Posterior vena cava (tissue), 2 donors: ENCODE measurements around the gene SMPD2. TPM values are rescaled to one million over a fixed set of nuclear protein-coding genes. Genes with fewer than 3 reads are reported as not detected.

Source experiments
- DNase-seq: peaks from one replicate; pipeline ENCODE4 v3.0.0-alpha.2; 2020; ENCODE audit warnings: low spot score
- intact Hi-C, 2 donors: fragments of 100-400 bp; cut with DNase I; formaldehyde crosslinking; loops; one replicate each; pipeline versions ENCODE4 v1.14.1 to v1.14.2; 2022 to 2023
- long read RNA-seq, 2 donors: library from polyadenylated mRNA; unstranded; transcript quantifications; one replicate each; pipeline ENCODE4 v2.0.0, GENCODE V29; 2020 to 2021
- total RNA-seq, 2 donors: library from RNA; stranded (reverse); fragmentation: NEBNext Ultra II Directional; extraction: Animal tissue kit (Norgen Biotek cat#: 25700); gene quantifications; one replicate each; pipeline ENCODE4 v1.2.1, GENCODE V29; 2021
- donor health status: DM: yes; HTN: yes; CAD: no.
- donor health status: DM: yes; HTN: yes; CAD: no.

Gene SMPD2
- total RNA-seq = 1 to 10 TPM; 4.2 to 6.7 TPM
- long read RNA-seq, donor 1, partial matches to known transcripts = 0 of 6 reads
- long read RNA-seq, donor 1, other reads (novel, unspliced or antisense) = 3 of 6 reads
- long read RNA-seq, donor 2, transcript SMPD2-201 (10 exons, 1,645 nt) = major isoform, 29 of 44 reads
- long read RNA-seq, donor 2, partial matches to known transcripts = 0 of 44 reads
- long read RNA-seq, donor 2, other reads (novel, unspliced or antisense) = 15 of 44 reads

- peak; percentile 97 for DNase-seq
- intact Hi-C loops = no loop called here
Measured at GRCh38 chr6:109440331-109441068, at the start of gene SMPD2, which contains the start of gene PPIL6. TSS of gene SMPD2 (plus strand) at chr6:109440724. CDS start at chr6:109441122, 398 bp downstream. TSS of gene PPIL6 (minus strand) at chr6:109440628. CDS start at chr6:109440590, 38 bp downstream.

- intact Hi-C loops = no loop called here
- DNase-seq = no peak
Measured at GRCh38 chr6:109393157-109393885, 47.2 kb upstream of the SMPD2 start.

- no peak for DNase-seq
- intact Hi-C loops = no loop called here
Measured at GRCh38 chr6:109393886-109394281, 46.6 kb upstream of the SMPD2 start.

GRCh38 chr6:109396046-109396718 lies 44.3 kb upstream of the SMPD2 start:
- intact Hi-C loops = no loop called here

GRCh38 chr6:109397020-109397419 lies 43.5 kb upstream of the SMPD2 start:
- DNase-seq = no peak
- intact Hi-C loops = no loop called here

More at GRCh38 chr6:109396046-109396718, 44.3 kb upstream of the SMPD2 start:
- DNase-seq = no peak

DNA sequence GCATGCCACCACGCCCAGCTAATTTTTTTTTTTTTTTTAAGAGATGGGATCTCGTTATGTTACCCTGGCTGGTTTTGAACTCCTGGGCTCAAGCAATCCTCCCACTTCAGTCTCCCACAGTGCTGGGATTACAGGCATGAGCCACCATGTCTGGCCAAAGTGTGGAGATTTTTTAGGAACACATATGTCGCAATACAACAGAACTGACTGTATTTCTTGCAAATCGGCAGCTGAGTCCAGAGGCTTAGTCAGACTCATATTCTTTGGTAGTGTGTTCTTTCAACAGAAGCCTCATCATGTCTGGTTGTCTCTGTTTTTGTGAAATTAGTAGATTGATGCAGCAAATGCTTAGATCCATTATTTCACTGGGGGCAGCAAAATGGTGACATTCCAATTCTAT lies 34.3 kb upstream of the SMPD2 start:
- intact Hi-C loops = no loop called here
- no peak for DNase-seq

DNA sequence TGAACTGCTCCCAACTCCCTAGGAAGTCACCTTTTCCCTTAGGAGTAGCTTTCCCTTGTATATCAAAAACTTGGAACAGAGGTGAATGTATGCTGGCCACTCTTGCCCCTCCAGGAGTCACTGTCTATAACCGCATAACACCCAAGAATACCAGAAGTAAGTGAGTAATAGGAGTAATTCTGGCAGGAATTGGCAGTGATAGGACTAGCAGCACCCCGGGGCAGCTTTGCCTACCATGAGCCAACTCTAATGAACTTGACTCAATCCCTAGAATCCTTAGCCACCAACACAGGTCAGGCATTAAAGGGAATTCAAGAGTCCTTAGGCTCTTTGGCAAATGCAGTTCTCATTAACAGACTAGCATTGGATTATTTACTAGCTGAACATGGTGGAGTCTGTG lies 29.5 kb upstream of the SMPD2 start:
- intact Hi-C loops = no loop called here
- no peak for DNase-seq

DNA sequence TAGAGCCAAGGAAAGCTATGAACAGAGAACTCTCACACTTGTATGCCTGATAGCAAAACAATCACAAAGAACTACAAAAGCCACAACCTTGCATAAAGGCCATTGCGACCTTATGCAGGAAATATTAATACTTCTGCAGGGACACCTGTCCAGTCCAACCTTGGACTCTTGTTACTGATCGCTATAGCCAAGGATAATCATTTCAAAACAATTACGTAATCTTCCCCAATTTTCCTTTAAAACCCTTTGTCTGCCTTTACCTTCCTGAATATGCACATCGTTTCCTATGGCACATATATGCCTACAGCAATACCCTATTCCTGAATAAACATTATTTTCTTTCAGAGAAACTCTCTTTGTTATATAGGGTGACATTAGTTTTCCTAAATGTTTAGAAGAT lies 22.9 kb upstream of the SMPD2 start:
- DNase-seq = no peak
- intact Hi-C loops = no loop called here

DNA sequence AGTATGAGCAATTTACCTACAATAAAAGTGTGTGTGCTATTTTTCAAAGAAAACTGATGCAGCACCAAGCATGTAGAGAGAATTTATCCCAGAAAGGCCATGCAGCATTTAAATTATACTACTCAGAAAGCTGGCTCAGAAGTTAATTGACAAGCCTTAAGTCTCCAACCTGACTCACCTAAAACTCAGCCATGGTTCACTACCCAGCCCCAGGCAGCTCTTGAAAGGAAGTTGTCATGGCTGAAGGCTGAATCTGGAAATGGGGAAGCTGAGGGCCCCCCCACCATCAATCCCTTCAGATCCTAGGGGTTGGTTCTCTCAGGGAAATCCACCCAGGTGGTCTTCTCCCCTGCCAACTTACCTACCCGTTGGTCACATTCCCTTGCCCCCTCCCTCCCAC lies 19.8 kb upstream of the SMPD2 start:
- DNase-seq = no peak
- intact Hi-C loops = no loop called here

GRCh38 chr6:109421184-109421583 lies 19.3 kb upstream of the SMPD2 start:
- no peak for DNase-seq
- intact Hi-C loops = no loop called here

DNA sequence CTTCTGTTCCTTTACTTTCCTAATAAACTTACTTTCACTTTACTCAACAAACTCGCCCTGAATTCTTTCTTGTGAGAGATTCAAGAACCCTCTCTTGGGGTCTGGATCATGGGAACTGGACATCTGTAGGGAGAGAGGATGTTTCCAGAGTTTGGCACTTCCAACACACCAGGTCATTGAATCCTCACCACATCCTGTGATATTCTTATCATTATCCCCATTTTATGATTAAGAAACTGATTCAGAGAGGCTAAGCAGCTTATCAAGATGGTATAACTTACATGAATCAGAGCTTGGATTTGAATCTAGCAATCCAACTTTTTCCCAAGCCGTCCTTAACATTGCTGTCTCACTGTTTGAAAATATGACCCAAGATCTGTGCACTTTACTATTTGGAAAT lies 15.6 kb upstream of the SMPD2 start:
- DNase-seq = no peak

GRCh38 chr6:109428889-109429477 lies 11.5 kb upstream of the SMPD2 start:
- intact Hi-C loops = no loop called here

More for the DNA sequence above, 15.6 kb upstream of the SMPD2 start:
- intact Hi-C loops = no loop called here

DNA sequence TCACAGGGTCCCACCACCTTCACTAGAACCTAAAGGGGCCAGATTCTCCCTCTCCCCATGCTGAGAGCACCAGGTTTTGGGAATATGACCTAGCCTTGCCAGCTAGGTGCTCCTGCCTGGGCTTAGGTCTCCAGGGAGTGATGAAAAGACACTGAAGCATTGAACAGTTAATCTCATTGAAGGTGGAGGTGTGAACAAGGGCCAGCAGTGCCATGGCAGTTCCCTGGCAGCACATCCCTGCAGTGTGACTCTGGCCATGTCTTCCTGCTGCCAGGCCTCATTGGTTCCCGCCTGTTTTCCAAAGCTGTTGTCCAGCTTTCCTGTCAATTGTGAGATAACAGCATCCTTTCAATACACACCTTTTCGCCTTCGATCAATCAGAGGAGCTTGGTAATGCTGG lies 11.0 kb upstream of the SMPD2 start:
- intact Hi-C loops = no loop called here
- DNase-seq = no peak

More at GRCh38 chr6:109428889-109429477, 11.5 kb upstream of the SMPD2 start:
- DNase-seq = no peak

DNA sequence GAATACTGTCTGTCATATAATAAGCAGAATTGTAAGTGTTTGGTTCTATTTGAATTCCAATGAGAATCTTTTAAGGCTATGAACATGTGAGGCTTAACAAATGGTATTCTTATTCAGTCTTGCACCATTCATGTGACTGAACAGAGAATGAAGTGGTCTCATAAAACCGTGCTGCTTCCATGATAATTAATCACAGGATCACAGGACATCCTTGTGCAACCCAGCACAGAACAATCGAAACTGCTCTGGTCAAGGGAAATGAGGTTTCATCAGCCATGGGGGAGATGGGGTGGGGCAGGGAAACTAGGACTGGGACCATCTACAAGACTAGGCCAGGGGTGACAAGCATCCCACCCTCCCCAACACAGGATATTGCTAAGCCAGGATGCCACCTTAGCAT lies 6.1 kb upstream of the SMPD2 start:
- intact Hi-C loops = no loop called here
- DNase-seq = no peak

DNA sequence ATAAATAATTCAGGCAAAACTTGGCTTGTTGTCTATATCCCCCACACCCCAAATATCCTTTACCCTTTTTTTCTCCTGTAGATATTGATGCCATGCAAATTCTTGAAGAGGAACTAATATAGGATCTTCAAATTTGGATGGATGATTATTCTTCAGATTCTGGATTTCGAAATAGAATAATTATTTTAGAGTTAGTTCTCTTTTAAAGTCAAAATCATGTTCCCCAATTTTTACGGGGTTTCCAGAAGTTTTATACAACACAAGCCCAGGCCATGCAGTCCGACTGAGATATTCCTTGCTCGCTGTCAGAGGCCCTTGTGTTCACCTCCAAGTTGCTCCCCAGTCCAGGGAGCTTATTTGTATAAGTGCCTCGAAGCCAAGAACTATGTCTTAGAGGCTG lies 4.5 kb upstream of the SMPD2 start:
- intact Hi-C loops = no loop called here
- no peak for DNase-seq

- DNase-seq = no peak
- intact Hi-C loops = no loop called here
Measured at GRCh38 chr6:109441069-109441816, 719 bp downstream of the SMPD2 start.

GRCh38 chr6:109442393-109442924 lies 1.9 kb downstream of the SMPD2 start:
- no peak for DNase-seq
- intact Hi-C loops = no loop called here

GRCh38 chr6:109443425-109443950 lies 3.0 kb downstream of the SMPD2 start:
- no peak for DNase-seq
- intact Hi-C loops = no loop called here
